Uterus (tissue), 2 donors: ENCODE measurements around the gene VPS18.

Experiments
- CTCF ChIP-seq, 4 experiments: fragments of 200-600 bp in 2 of 4; fragments of 450-650 bp in 2 of 4; sonication (generic) in 2 of 4; IDR thresholded peaks; one replicate each; pipeline ENCODE4 v1.5.1; 2016 to 2019; ENCODE audit warnings: antibody characterized with exemption in 4 of 4, mild to moderate bottlenecking in 2 of 4, moderate library complexity in 1 of 4
- POLR2A ChIP-seq, 2 donors: fragments of 450-650 bp; IDR thresholded peaks; one replicate each; pipeline ENCODE4 v1.6.1; 2016; ENCODE audit warnings: antibody characterized with exemption in 2 of 2, mild to moderate bottlenecking in 1 of 2, moderate library complexity in 1 of 2

GRCh38 chr15:40891810-40892446, 2.3 kb upstream of the VPS18 start:
- TF ChIP-seq CTCF (IDR thresholded peaks at IDR 0.05) = peak; percentile 33 to 59 (median 48)
- TF ChIP-seq POLR2A (IDR thresholded peaks at IDR 0.05) = no peak
